Tibial nerve (tissue), 4 donors: Measurements from ENCODE around the gene COCH.

Experiments used
- EP300 ChIP-seq, 2 donors: sonication (generic); formaldehyde crosslinking; IDR thresholded peaks; one replicate each; pipeline ENCODE4 v1.6.1; 2017; ENCODE audit warnings: antibody characterized with exemption in 2 of 2, mild to moderate bottlenecking in 1 of 2
- POLR2A ChIP-seq, 2 donors: fragments of 450-650 bp; IDR thresholded peaks; one replicate each; pipeline ENCODE4 v1.6.1; 2017; ENCODE audit warnings: antibody characterized with exemption in 2 of 2, mild to moderate bottlenecking in 2 of 2, moderate library complexity in 2 of 2
- TF ChIP-seq, protein P1 (sequence below), 5 experiments: fragments of 200-600 bp in 3 of 5; fragments of 450-650 bp in 2 of 5; sonication (generic) in 3 of 5; IDR thresholded peaks; one replicate each; pipeline ENCODE4 v1.5.1; 2016 to 2019; ENCODE audit warnings: antibody characterized with exemption in 5 of 5, mild to moderate bottlenecking in 3 of 5, moderate library complexity in 2 of 5

DNA sequence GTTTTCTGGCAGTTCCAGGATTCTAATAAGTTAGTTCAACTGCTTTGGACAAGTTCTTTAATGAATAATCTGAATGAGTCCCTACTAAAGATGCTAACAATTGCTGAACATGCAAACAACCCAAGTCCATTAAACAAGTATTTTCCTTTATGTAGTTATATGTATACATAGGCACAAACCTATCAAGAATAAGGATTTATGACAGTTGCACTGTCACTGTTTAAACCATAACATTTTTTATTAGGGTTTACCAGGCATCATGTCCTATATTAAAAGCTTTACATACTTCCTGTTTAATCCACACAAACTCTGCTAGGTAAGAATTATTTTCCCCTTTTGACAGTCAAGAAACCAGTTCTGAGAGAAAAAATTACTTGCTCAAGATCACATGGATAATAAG is 31.9 kb upstream of the COCH start:
- TF ChIP-seq, protein P1, sequence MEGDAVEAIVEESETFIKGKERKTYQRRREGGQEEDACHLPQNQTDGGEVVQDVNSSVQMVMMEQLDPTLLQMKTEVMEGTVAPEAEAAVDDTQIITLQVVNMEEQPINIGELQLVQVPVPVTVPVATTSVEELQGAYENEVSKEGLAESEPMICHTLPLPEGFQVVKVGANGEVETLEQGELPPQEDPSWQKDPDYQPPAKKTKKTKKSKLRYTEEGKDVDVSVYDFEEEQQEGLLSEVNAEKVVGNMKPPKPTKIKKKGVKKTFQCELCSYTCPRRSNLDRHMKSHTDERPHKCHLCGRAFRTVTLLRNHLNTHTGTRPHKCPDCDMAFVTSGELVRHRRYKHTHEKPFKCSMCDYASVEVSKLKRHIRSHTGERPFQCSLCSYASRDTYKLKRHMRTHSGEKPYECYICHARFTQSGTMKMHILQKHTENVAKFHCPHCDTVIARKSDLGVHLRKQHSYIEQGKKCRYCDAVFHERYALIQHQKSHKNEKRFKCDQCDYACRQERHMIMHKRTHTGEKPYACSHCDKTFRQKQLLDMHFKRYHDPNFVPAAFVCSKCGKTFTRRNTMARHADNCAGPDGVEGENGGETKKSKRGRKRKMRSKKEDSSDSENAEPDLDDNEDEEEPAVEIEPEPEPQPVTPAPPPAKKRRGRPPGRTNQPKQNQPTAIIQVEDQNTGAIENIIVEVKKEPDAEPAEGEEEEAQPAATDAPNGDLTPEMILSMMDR (IDR thresholded peaks at IDR 0.05) = no peak
- TF ChIP-seq POLR2A (IDR thresholded peaks at IDR 0.05) = no peak
- TF ChIP-seq EP300 (IDR thresholded peaks at IDR 0.05) = no peak
